H7 (cell line): ENCODE measurements around the gene BAZ2B. TPM values are rescaled to one million over a fixed set of nuclear protein-coding genes. Genes with fewer than 3 reads are reported as not detected.
"Not testable (repeated sequence)": the region's sequence is repeated elsewhere in the genome, so short reads cannot be mapped to it uniquely, and the experiment has no call there.

Source experiments
- DNase-seq: peaks from one replicate; pipeline ENCODE4 v3.0.0; 2012
- H3K27me3 ChIP-seq: 2 replicates; pipeline ENCODE4 v1.6.0; 2011; ENCODE audit warnings: mild to moderate bottlenecking, low read length; ENCODE audit not compliant: control insufficient read depth, insufficient read depth
- H3K36me3 ChIP-seq: replicated peaks from 2 replicates; pipeline ENCODE4 v1.5.1; 2011; ENCODE audit warnings: low read length; ENCODE audit not compliant: control insufficient read depth, insufficient read depth
- H3K4me3 ChIP-seq: 2 replicates; pipeline ENCODE4 v1.5.1; 2011; ENCODE audit warnings: low read depth, mild to moderate bottlenecking, control low read depth, low read length, moderate library complexity; ENCODE audit not compliant: insufficient read depth
- total RNA-seq: library from RNA; depleted of rRNA; stranded (reverse); fragments of >200 nt; shearing (Covaris generic); gene quantifications from 2 replicates; pipeline ENCODE4 v1.2.3, GENCODE V29; 2014

Gene BAZ2B
- total RNA-seq, 1 experiment from 2014 or later, result 16.3 TPM

GRCh38 chr2:159382447-159383028 lies 233.8 kb downstream of the BAZ2B start:
- Histone ChIP-seq H3K4me3 (no peak overlapping the region), H3K27me3 (no peaks in the 10 kb centered on the region), H3K36me3 (peaks cover 1% of the 10 kb centered on the region; the same call in 1 of the 2 replicates)
- no peak for DNase-seq

GRCh38 chr2:159381574-159381973 lies 234.8 kb downstream of the BAZ2B start:
- H3K27me3 ChIP-seq, result no peaks in the 10 kb centered on the region
- H3K4me3 ChIP-seq, result no peak overlapping the region
- no peak for DNase-seq
- H3K36me3 ChIP-seq, result peaks cover 1% of the 10 kb centered on the region; the same call in 1 of the 2 replicates

GRCh38 chr2:159380685-159381239 lies 235.6 kb downstream of the BAZ2B start:
- Histone ChIP-seq H3K36me3 (peaks cover 1% of the 10 kb centered on the region; the same call in 1 of the 2 replicates), H3K4me3 (no peak overlapping the region)
- no peak for DNase-seq

GRCh38 chr2:159379181-159379580 lies 237.2 kb downstream of the BAZ2B start:
- Histone ChIP-seq H3K36me3 (peaks cover 1% of the 10 kb centered on the region; the same call in 1 of the 2 replicates), H3K4me3 (no peak overlapping the region), H3K27me3 (no peaks in the 10 kb centered on the region)
- DNase-seq, result no peak

More at GRCh38 chr2:159380685-159381239, 235.6 kb downstream of the BAZ2B start:
- no peaks in the 10 kb centered on the region for H3K27me3 ChIP-seq

GRCh38 chr2:159375241-159375640 lies 241.1 kb downstream of the BAZ2B start:
- no peaks in the 10 kb centered on the region for H3K36me3 ChIP-seq
- DNase-seq, result no peak
- no peaks in the 10 kb centered on the region for H3K27me3 ChIP-seq
- no peak overlapping the region for H3K4me3 ChIP-seq

- no peaks in the 10 kb centered on the region for H3K27me3 ChIP-seq
- no peak for DNase-seq
- H3K36me3 ChIP-seq, result no peaks in the 10 kb centered on the region
- H3K4me3 ChIP-seq, result no peak overlapping the region
Observed at GRCh38 chr2:159371506-159371905, 244.8 kb downstream of the BAZ2B start.

GRCh38 chr2:159366538-159366937 lies 249.8 kb downstream of the BAZ2B start:
- DNase-seq, result no peak
- no peaks in the 10 kb centered on the region; the same call in 1 of the 2 replicates for H3K36me3 ChIP-seq

GRCh38 chr2:159362816-159363251 lies 253.5 kb downstream of the BAZ2B start:
- Histone ChIP-seq H3K27me3 (no peaks in the 10 kb centered on the region), H3K36me3 (no peaks in the 10 kb centered on the region; the same call in 1 of the 2 replicates), H3K4me3 (no peak overlapping the region)
- DNase-seq, result no peak

More at GRCh38 chr2:159366538-159366937, 249.8 kb downstream of the BAZ2B start:
- Histone ChIP-seq H3K27me3 (no peaks in the 10 kb centered on the region), H3K4me3 (no peak overlapping the region)

- DNase-seq, result no peak
- Histone ChIP-seq H3K36me3 (no peaks in the 10 kb centered on the region; the same call in 1 of the 2 replicates), H3K4me3 (no peak overlapping the region), H3K27me3 (no peaks in the 10 kb centered on the region)
Observed at GRCh38 chr2:159362094-159362493, 254.3 kb downstream of the BAZ2B start.

GRCh38 chr2:159361603-159362002 lies 254.7 kb downstream of the BAZ2B start:
- H3K4me3 ChIP-seq, DNase-seq, H3K36me3 ChIP-seq, H3K27me3 ChIP-seq: not testable (repeated sequence)

GRCh38 chr2:159356053-159356554 lies 260.2 kb downstream of the BAZ2B start:
- H3K27me3 ChIP-seq, result no peaks in the 10 kb centered on the region

GRCh38 chr2:159351977-159352376 lies 264.4 kb downstream of the BAZ2B start:
- H3K27me3 ChIP-seq, result no peaks in the 10 kb centered on the region
- no peak overlapping the region for H3K4me3 ChIP-seq
- peaks cover 5% of the 10 kb centered on the region for H3K36me3 ChIP-seq
- DNase-seq, result no peak

More at GRCh38 chr2:159356053-159356554, 260.2 kb downstream of the BAZ2B start:
- DNase-seq, result no peak
- H3K4me3 ChIP-seq, result no peak overlapping the region
- no peaks in the 10 kb centered on the region for H3K36me3 ChIP-seq

GRCh38 chr2:159349674-159350299 lies 266.6 kb downstream of the BAZ2B start:
- Histone ChIP-seq H3K4me3 (no peak overlapping the region), H3K27me3 (no peaks in the 10 kb centered on the region), H3K36me3 (peaks cover 5% of the 10 kb centered on the region)
- DNase-seq, result no peak

- H3K36me3 ChIP-seq, result no peaks in the 10 kb centered on the region
- H3K4me3 ChIP-seq, result no peak overlapping the region
- no peaks in the 10 kb centered on the region for H3K27me3 ChIP-seq
- no peak for DNase-seq
Observed at GRCh38 chr2:159326569-159327255, 289.6 kb downstream of the BAZ2B start.
